SK-N-MC (cell line): Measurements from ENCODE around the gene OR2T10.
A peak's percentile ranks its signal among the peaks of the same experiment; 100 is the strongest.

Source experiments
- DNase-seq: peaks from one replicate; pipeline ENCODE4 v3.0.0-alpha.2; 2011; ENCODE audit warnings: low read depth, low spot score
- H3K27ac ChIP-seq: fragments of 200-600 bp; sonication (generic); 2 replicates; pipeline ENCODE4 v1.5.1; 2016; ENCODE audit warnings: mixed run types
- H3K36me3 ChIP-seq: fragments of 200-600 bp; sonication (generic); 2 replicates; pipeline ENCODE4 v1.6.1; 2017; ENCODE audit warnings: antibody characterized with exemption, low read length, mixed read lengths; ENCODE audit not compliant: insufficient read depth
- H3K4me3 ChIP-seq: fragments of 200-600 bp; sonication (generic); 2 replicates; pipeline ENCODE4 v1.5.1; 2016
- H3K9ac ChIP-seq: fragments of 200-600 bp; sonication (generic); 2 replicates; pipeline ENCODE4 v1.8.0; 2017; ENCODE audit warnings: mixed run types, mixed read lengths; ENCODE audit not compliant: insufficient read length
- H3K9me3 ChIP-seq: fragments of 200-600 bp; sonication (generic); 2 replicates; pipeline ENCODE4 v1.6.1; 2017; ENCODE audit warnings: low read depth, mild to moderate bottlenecking, antibody characterized with exemption, low read length, moderate library complexity, mixed read lengths
- EZH2 ChIP-seq: fragments of 200-600 bp; sonication (generic); IDR thresholded peaks from one replicate; pipeline ENCODE4 v1.6.1; 2017; ENCODE audit warnings: antibody characterized with exemption
- FOXP2 ChIP-seq: optimal IDR thresholded peaks from 2 replicates; pipeline ENCODE3; 2011; ENCODE audit warnings: mild to moderate bottlenecking, moderate library complexity; ENCODE audit not compliant: insufficient read depth; ENCODE audit errors: extremely low read length, control extremely low read depth
- POLR2AphosphoS5 ChIP-seq: IDR thresholded peaks from 2 replicates; pipeline ENCODE4 v1.6.1; 2012; ENCODE audit warnings: mild to moderate bottlenecking, low read depth, low read length, borderline replicate concordance

Gene OR2T10

DNA sequence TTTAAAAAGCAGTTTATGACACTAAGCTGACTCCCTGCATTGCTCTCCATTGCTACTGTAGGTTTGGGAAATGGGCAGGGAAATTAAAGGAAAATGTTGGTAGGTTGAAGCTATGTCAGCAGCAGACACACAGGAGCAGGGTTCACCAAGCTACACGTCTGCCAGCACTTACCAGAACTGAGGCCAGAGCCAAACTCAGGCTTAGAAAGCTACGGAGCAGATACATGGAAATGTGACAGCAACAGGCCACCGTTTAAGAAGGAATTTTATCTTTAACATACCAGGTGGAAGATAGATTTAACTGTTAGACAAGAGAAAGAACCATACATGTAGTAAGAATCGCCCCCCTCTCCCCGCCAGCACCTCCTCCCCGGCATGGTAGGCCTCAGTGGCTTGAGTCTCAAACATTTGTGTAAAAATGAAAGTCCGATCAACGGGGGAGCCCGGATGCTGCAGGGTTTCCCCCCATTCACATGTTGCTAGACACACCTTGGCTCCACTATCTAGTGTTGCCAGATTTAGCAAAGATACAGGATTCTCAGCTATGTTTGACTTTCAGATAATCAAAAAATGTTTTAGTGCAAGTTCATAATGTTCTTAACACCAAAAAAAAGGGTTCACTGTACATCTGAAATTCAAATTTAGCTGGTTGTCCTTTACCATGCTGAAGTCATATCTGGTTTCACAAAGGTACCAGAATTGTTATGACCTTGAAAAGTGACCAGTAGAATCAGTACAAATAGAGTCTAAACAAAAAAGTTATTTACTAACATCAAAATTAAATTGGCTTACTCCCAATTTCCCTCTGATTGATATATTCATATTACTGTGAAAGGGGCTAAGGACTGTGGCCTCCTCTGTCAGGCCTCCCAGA, 30.7 kb upstream of the OR2T10 start:
- H3K9me3 ChIP-seq: no peaks in the 10 kb centered on the region
- no peak for DNase-seq
- H3K4me3 ChIP-seq: no peak overlapping the region
- TF ChIP-seq POLR2AphosphoS5 (no peak), FOXP2 (no peak), EZH2 (no peak)
- no peaks in the 10 kb centered on the region for H3K36me3 ChIP-seq
- no peak overlapping the region for H3K9ac ChIP-seq
- no peak overlapping the region for H3K27ac ChIP-seq

DNA sequence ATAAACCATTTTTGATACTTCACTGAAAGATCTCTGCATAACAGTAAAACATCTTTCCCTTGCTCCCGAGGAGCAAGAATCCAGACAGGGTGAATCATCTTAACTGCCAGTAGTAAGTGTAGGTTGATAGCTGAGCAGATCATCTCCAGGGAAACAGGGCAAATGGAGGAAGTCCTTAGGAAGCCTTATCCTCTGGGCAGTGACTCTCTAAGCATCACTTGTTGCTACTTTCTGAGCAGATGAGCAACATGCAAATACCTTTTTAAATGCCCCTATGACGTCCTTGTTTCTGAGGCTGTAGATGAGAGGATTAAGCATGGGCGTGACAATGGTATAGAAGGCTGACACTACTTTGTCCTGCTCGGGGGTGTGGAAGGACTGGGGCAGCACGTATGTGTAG, 28.5 kb upstream of the OR2T10 start:
- Histone ChIP-seq H3K4me3 (no peak overlapping the region), H3K9ac (no peak overlapping the region), H3K27ac (no peak overlapping the region), H3K9me3 (no peaks in the 10 kb centered on the region), H3K36me3 (no peaks in the 10 kb centered on the region)
- no peak for TF ChIP-seq EZH2
- no peak for TF ChIP-seq POLR2AphosphoS5
- no peak for TF ChIP-seq FOXP2
- no peak for DNase-seq

DNA sequence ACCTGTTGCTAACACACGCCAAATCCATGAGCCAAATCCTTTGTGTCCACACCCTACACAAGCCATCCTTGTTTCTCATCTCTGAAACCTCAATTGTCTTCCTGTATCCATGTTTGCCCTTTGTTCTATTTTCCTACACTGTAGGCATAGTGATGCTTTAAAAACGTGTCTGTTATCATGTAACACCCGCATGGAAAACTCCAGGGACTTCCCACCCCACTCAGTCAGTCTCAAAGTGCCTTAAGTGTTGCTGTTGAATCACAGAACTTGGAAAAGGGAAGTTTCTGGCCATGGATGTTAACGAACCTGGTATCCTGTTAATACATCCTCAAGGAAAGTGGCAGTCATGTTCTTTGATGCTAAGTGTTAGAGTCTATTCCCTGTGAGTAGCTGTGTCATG, 27.7 kb upstream of the OR2T10 start:
- no peak overlapping the region for H3K4me3 ChIP-seq
- no peak overlapping the region for H3K27ac ChIP-seq
- no peaks in the 10 kb centered on the region for H3K9me3 ChIP-seq
- no peak for DNase-seq
- H3K9ac ChIP-seq: no peak overlapping the region
- TF ChIP-seq EZH2: no peak
- TF ChIP-seq FOXP2: no peak
- TF ChIP-seq POLR2AphosphoS5: no peak
- H3K36me3 ChIP-seq: no peaks in the 10 kb centered on the region

DNA sequence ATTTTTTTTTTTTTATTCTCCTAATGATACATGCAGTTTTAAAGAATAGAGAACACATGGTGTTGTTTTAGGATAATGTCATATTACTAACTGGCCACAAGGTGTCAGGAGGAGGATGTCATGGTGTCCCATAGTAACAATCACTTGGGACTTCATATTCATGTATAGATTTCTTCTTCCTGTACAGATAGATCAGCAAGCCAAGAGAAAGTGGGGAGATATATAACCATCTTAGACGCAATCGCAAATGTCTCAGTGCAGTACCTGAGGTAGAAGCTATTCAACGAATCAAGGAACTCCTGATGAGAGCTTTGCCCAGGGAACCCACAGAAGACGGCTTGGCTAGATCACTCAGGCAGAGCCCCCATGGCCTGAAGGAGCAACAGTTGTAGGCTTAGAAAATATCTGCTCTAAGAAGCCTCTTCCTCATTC, 25.1 kb upstream of the OR2T10 start:
- H3K9me3 ChIP-seq: no peaks in the 10 kb centered on the region
- DNase-seq: no peak
- TF ChIP-seq POLR2AphosphoS5 (no peak), EZH2 (no peak), FOXP2 (no peak)
- no peak overlapping the region for H3K9ac ChIP-seq
- H3K4me3 ChIP-seq: no peak overlapping the region
- no peak overlapping the region for H3K27ac ChIP-seq
- no peaks in the 10 kb centered on the region for H3K36me3 ChIP-seq

DNA sequence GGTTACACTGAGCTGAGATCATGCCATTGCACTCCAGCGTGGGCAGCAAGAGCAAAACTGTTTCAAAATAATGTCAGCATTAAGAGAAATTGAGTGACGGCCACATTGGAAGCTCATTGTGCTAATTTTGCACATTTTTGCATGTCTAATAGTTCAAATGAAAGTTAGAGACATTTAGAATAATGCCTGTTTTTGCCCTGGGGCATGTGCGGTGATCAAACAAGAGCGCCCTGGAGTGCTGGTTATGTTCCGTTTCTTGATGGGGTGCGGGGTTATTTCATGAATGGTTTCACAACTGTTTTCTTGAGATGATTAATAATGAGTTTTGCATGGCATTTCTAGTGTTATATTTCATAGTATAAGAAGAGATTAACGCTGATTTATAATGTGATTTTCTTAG, 24.3 kb upstream of the OR2T10 start:
- TF ChIP-seq EZH2 (no peak), FOXP2 (no peak), POLR2AphosphoS5 (no peak)
- peak overlapping the region; percentile 33 for H3K4me3 ChIP-seq
- no peak overlapping the region; the same call in 1 of the 2 replicates for H3K27ac ChIP-seq
- no peak for DNase-seq
- peak overlapping the region; percentile 19 for H3K9ac ChIP-seq
- H3K9me3 ChIP-seq: no peaks in the 10 kb centered on the region
- no peaks in the 10 kb centered on the region for H3K36me3 ChIP-seq

DNA sequence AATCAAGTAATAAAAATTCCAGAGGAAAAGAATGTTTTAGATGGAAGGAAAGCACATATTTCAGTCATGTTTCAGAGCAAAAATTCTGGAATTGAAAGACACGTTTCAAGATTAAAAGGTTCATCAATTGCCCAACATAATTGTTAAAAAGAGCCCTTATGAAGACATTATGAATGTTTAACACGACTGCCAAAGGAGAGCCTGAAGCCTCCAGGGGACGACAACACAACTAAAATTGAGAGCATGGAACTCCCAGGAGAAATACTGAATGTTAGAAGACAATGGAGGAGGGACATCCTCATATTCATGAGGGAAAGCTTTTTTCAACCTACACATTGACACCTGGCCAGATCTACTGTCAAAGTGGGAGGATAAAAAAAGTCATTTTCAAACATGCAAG, 21.4 kb upstream of the OR2T10 start:
- Histone ChIP-seq H3K36me3 (no peaks in the 10 kb centered on the region), H3K27ac (no peak overlapping the region), H3K4me3 (no peak overlapping the region), H3K9me3 (no peaks in the 10 kb centered on the region), H3K9ac (no peak overlapping the region)
- DNase-seq: no peak
- TF ChIP-seq EZH2 (no peak), FOXP2 (no peak), POLR2AphosphoS5 (no peak)

DNA sequence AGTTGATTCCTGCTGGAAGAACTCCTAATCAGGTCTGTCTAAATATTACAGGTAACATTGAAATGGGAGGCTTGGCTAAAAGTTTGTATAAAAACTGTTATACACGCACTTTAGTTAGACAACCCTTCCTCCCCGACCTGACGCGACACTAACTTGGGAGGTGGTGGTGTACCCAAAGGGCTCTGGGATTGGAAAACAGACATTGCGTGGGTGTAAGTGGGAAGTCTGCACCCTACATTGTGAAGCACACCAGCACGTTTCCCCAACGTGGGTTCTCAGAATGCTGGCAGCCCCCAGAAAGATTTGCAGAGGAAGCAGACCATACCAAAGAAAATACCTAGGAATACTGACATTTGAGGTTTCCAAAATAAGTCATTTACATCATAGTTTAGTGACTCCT, 20.6 kb upstream of the OR2T10 start:
- no peaks in the 10 kb centered on the region for H3K9me3 ChIP-seq
- no peak overlapping the region for H3K9ac ChIP-seq
- TF ChIP-seq FOXP2 (no peak), POLR2AphosphoS5 (no peak), EZH2 (no peak)
- H3K27ac ChIP-seq: no peak overlapping the region
- no peak overlapping the region for H3K4me3 ChIP-seq
- H3K36me3 ChIP-seq: no peaks in the 10 kb centered on the region
- no peak for DNase-seq

DNA sequence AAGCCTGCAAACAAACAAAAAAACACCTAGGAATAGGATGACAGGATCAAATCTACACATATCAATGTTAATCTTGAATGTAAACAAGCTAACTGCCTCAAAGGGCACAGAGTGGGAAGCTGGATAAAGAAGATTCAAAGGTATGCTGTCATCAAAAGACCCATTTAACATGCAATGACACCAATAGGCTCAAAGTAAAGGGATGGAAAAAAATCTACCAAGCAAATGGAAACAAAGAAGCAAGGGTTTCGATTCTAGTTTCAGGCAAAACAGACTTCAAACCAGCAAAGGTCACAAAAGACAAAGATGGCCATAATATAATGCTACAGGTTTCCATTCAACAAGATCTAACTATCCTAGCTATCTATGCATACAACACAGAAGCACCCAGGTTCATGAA, 16.2 kb upstream of the OR2T10 start:
- TF ChIP-seq EZH2 (no peak), POLR2AphosphoS5 (no peak), FOXP2 (no peak)
- H3K9ac ChIP-seq: no peak overlapping the region
- H3K4me3 ChIP-seq: no peak overlapping the region
- DNase-seq: no peak
- no peaks in the 10 kb centered on the region for H3K9me3 ChIP-seq
- H3K27ac ChIP-seq: no peak overlapping the region
- no peaks in the 10 kb centered on the region for H3K36me3 ChIP-seq

DNA sequence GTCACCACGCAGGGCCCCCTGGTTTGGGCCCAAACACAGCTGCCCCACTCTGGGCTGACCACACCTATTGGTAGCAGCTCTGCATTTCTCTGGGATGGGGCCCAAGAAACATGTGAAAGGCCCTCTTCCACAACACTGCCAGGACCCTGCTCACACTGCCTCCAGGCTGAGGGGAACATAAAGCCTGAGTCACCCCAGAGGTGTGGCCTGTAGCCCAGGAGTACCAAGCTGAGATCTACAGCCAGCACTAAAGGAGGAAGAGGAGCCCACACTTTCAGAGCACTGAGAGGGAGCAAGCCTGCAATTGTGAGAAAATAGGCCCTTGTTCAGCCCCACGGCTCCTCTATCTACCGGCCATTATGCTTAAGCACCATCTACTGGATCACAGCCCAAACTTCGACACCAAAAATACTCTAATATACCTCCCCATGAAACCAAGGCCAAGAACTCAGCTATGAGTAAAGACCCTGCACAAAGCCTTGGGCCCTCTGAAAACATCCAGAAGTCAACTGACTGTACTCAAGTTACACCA, 14.4 kb upstream of the OR2T10 start:
- no peak overlapping the region for H3K4me3 ChIP-seq
- TF ChIP-seq EZH2: no peak
- TF ChIP-seq POLR2AphosphoS5: no peak
- no peak overlapping the region for H3K9ac ChIP-seq
- H3K27ac ChIP-seq: no peak overlapping the region
- no peak for DNase-seq
- H3K36me3 ChIP-seq: no peaks in the 10 kb centered on the region
- H3K9me3 ChIP-seq: no peaks in the 10 kb centered on the region
